Fibroblast of villous mesenchyme (primary cell): ENCODE measurements around the gene RGS13. TPM values are rescaled to one million over a fixed set of nuclear protein-coding genes. Genes with fewer than 3 reads are reported as not detected.

Source experiments
- DNase-seq: peaks from one replicate; pipeline ENCODE4 v3.0.0-alpha.2; 2010; ENCODE audit warnings: low read depth
- H3K4me3 ChIP-seq: 2 replicates; pipeline ENCODE4 v1.5.1; 2011; ENCODE audit warnings: low read depth, mild to moderate bottlenecking, low read length
- total RNA-seq: library from RNA; depleted of rRNA; stranded (reverse); fragments of >200 nt; gene quantifications from 2 replicates; pipeline ENCODE4 v1.2.3, GENCODE V29; 2012
- TF ChIP-seq, protein P1 (sequence below): IDR thresholded peaks from 2 replicates; pipeline ENCODE4 v1.5.1; 2012; ENCODE audit warnings: low read depth, mild to moderate bottlenecking, low read length; ENCODE audit not compliant: insufficient read depth

The RGS13 gene
- total RNA-seq, 1 donor, result not detected

DNA sequence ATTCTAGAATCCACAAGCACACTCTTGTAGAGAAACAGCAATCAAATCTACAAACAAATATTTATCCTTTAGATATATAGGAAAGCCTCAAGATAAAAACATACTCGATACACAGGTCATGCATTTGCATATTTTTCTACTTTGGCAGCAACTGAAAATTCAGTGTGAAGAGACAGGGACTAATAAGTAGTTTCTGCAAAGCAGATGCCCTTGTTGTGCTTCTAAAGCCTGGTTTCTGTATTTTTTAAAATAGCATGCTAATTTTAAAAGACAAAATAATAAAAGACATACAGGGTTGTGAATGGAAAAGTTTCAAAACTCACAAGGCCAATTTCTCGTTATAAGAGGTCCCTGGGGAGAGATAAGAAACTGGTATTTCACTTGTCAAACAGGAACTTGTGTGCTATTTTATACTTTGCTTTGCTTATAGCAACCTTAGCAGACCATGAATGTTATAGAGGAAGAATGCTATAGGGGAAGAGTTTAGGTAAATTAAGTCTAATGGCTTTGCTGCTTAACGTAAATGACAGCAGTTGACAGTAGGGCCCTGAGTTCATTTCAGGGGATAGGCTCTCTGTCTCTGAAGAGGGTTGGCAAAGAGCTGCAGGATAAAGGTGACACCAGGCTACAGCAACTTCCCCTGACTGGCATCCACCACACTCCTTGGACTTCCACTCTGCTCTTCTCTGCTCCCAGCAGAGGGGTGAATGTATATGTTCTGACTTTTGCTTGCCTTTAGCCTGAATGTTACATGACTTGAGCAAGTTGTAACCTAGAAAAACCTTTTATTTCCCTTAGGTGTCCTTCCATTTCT lies 9.4 kb upstream of the RGS13 start:
- TF ChIP-seq, protein P1, sequence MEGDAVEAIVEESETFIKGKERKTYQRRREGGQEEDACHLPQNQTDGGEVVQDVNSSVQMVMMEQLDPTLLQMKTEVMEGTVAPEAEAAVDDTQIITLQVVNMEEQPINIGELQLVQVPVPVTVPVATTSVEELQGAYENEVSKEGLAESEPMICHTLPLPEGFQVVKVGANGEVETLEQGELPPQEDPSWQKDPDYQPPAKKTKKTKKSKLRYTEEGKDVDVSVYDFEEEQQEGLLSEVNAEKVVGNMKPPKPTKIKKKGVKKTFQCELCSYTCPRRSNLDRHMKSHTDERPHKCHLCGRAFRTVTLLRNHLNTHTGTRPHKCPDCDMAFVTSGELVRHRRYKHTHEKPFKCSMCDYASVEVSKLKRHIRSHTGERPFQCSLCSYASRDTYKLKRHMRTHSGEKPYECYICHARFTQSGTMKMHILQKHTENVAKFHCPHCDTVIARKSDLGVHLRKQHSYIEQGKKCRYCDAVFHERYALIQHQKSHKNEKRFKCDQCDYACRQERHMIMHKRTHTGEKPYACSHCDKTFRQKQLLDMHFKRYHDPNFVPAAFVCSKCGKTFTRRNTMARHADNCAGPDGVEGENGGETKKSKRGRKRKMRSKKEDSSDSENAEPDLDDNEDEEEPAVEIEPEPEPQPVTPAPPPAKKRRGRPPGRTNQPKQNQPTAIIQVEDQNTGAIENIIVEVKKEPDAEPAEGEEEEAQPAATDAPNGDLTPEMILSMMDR, result no peak
- H3K4me3 ChIP-seq, result no peak overlapping the region
- no peak for DNase-seq

DNA sequence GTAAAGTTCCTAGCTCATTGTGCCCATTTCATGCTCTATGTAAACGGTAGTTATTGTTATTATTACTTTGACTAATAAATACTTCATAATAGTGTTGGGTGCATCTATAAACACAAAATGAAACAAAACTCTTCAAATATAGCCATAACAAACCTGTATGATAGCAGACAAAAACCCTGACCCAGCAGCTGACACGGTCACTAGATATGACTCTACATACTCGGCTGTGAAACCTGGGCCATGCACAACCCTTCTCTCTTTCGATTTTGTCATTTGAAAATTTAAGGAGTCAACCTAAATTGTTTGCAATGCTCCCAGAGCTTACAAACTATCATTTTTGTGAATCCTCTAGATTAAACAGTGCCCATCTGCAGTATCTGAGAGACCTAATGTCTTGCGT lies 8.0 kb upstream of the RGS13 start:
- H3K4me3 ChIP-seq, result no peak overlapping the region
- no peak for DNase-seq
- TF ChIP-seq, protein P1, result no peak

DNA sequence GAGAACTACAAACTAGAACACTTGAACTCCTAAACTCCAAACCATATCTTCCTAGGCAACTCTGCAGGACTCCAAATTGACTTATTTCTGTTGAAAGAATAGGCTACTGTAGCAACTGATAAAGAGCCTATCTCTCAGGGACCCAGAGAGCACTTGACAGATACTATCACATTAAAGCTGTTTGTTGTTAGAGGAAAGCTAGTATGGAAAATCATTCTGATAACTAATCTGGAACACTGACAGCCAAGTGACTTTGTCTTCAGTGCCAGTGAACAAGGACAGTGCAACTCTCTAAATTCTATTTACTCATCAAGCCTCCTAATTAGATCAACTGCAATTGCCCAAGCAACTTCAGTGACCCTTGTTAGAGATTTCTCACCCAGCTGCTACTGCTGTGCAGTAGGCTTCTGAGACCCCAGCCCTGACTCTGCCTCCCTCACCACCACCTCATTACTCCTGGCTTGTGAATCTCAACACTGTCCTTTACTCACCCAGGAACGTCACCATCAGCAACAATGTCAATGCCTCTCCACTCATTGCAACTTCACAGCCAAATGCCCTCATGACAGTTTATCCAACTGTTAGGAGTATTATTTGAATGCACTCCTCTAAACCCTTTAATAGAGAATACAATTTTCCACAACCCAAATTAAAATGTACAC lies 7.4 kb upstream of the RGS13 start:
- no peak for DNase-seq
- TF ChIP-seq, protein P1, result no peak
- no peak overlapping the region for H3K4me3 ChIP-seq

GRCh38 chr1:192629612-192630011 lies 6.3 kb upstream of the RGS13 start:
- TF ChIP-seq, protein P1, result no peak
- no peak overlapping the region for H3K4me3 ChIP-seq
- no peak for DNase-seq

GRCh38 chr1:192630521-192631287 lies 5.2 kb upstream of the RGS13 start:
- H3K4me3 ChIP-seq, result no peak overlapping the region
- no peak for DNase-seq
- TF ChIP-seq, protein P1, result no peak

DNA sequence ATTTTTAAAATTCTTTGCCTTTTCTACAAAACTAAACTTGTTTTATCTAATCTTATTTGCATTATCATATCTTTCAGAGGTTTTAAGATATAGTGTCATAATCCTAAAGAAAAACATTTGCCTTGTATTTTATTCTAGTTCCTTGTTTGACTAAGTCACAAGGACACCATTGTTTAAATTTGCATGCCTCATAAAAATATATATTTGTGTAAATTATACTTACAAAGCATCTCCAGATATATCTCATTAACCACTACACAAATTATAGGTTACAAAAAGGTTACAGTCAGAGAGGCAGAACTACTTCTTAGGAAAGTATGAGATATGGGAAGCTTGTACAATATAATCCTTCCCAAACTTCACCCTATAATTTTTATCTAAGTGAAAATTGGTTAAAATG lies 4.2 kb upstream of the RGS13 start:
- TF ChIP-seq, protein P1, result no peak
- no peak for DNase-seq

More for the DNA sequence above, 4.2 kb upstream of the RGS13 start:
- H3K4me3 ChIP-seq, result no peak overlapping the region
